Activated naive CD4-positive, alpha-beta T cell treated with Interleukin-2 at 50 U/mL for 16 hours (primary cell): ENCODE data around the gene FSCN2.
"Not testable (repeated sequence)": the region's sequence is repeated elsewhere in the genome, so short reads cannot be mapped to it uniquely, and the experiment has no call there.

Experiments
- DNase-seq: peaks from one replicate; pipeline ENCODE4 v3.0.0-alpha.2; 2020

Gene FSCN2

DNA sequence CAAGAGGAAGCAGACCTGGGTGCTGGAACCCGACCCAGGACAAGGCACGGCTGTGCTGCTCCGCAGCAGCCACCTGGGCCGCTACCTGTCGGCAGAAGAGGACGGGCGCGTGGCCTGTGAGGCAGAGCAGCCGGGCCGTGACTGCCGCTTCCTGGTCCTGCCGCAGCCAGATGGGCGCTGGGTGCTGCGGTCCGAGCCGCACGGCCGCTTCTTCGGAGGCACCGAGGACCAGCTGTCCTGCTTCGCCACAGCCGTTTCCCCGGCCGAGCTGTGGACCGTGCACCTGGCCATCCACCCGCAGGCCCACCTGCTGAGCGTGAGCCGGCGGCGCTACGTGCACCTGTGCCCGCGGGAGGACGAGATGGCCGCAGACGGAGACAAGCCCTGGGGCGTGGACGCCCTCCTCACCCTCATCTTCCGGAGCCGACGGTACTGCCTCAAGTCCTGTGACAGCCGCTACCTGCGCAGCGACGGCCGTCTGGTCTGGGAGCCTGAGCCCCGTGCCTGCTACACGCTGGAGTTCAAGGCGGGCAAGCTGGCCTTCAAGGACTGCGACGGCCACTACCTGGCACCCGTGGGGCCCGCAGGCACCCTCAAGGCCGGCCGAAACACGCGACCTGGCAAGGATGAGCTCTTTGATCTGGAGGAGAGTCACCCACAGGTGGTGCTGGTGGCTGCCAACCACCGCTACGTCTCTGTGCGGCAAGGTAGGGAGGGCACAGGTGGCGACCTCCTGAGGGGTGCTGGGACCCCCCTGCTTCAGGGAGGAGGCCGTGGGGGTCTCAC lies 667 bp downstream of the FSCN2 start:
- no peak for DNase-seq

DNA sequence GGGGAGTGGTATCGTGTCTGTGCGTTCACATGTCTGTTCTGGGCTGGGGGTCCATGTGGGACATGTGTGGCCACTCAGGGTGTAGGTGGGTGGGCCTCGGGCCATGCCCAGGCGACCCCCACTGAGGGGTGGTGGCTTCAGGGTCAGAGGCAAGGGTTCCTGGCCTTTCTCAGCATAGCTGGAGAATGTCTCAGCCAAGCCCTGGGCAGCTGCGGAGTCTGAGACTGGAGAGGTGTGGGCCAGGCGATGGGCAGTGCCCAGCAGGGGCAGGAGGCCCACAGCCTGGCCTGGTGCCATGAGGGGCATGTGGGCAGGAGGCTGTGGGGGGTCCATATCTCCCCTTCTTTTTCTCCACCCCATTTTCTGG lies 1.2 kb downstream of the FSCN2 start:
- DNase-seq: no peak

DNA sequence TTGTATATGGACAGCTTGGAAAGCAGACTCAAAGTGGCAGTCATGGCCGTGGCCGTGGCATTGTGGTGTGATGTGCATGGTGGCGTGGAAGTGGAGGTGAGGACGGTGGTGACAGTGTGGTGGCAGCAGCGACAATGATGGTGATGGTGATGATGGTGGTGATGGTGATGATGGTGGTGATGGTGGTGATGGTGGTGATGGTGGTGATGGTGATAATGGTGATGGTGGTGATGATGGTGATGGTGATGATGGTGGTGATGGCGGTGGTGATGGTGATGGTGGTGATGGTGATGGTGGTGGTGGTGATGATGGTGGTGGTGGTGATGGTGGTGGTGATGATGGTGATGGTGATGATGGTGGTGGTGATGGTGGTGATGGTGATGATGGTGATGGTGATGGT lies 2.8 kb downstream of the FSCN2 start:
- not testable (repeated sequence) for DNase-seq

DNA sequence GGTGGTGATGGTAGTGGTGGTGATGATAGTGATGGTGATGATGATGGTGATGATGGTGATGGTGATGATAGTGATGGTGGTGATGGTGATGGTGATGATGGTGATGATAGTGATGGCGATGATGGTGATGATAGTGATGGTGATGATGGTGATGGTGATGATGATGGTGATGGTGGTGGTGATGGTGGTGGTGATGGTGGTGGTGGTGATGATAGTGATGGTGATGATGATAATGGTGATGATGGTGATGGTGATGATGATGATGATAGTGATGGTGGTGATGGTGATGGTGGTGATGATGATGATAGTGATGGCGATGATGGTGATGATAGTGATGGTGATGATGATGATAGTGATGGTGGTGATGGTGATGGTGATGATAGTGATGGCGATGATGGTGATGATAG lies 3.8 kb downstream of the FSCN2 start:
- DNase-seq: not testable (repeated sequence)

DNA sequence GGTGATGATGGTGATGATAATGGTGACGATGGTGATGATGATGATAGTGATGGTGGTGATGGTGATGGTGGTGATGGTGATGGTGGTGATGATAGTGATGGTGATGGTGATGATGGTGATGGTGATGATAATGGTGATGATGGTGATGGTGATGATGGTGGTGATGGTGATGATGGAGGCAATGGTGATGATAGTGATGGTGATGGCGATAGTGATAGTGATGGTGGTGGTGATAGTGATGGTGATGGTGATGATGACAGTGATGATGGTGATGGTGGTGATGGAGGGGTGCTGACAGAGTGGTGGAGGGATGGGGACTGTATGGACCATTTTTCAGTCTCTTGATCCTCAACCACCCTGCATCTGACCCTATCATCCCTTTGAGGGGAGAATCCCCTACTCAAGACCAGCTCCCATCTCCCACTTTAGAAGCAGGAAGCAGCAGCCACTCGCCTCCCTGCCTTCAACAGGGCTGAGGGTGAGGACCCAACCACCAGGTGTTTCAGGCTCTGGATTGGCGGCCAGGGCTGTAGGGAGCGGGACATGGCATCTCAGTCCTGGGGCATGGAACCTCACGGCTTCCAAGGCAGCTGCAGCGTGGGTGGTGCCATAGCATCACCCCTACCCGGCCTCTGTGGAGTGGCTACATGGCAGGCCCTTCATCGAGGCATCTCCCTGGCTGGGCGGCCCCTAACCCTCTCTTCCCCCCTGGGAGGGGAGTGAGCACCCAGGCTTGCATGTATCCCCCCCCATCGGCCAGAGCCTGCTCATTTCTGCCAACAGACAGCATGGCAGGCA lies 4.5 kb downstream of the FSCN2 start:
- DNase-seq: no peak

DNA sequence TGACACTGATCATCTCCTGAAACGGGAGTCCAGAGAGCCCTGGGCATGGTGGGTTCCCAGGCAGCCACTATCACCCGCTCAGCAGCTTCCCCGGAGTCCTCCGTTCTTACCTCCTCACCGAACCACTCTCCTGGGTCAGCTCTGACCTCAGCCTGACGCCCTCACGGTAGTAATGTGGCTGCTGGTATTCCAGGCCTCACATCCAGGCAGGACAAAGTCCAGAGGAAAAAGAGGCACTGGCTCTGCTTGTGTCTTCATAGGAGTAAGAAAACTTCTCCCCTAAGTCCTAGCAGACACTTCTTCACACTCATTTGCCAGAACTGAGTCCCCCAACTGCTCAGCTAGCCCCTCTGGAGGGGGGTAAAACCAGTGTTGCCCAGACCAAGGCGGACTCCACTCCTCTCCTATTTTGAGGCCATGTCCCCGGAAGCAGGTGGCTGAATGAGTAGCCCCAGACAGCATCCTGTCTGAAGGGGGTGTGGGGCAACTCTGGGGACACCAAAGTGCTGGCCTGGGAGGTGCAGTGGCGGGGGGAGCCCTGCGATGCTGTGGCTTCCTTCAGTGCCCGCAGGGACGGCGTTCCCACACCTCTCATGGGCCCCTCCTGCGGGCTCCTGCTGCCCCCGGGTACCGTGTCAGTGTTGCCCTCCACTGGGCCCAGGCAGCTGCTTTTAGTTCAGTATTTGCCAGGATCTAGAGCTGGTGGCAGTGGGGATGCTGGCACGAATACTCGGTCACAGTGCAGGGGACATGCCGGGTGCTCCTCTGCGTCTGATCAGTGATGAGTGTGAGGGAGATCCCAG lies 5.4 kb downstream of the FSCN2 start:
- DNase-seq: no peak

DNA sequence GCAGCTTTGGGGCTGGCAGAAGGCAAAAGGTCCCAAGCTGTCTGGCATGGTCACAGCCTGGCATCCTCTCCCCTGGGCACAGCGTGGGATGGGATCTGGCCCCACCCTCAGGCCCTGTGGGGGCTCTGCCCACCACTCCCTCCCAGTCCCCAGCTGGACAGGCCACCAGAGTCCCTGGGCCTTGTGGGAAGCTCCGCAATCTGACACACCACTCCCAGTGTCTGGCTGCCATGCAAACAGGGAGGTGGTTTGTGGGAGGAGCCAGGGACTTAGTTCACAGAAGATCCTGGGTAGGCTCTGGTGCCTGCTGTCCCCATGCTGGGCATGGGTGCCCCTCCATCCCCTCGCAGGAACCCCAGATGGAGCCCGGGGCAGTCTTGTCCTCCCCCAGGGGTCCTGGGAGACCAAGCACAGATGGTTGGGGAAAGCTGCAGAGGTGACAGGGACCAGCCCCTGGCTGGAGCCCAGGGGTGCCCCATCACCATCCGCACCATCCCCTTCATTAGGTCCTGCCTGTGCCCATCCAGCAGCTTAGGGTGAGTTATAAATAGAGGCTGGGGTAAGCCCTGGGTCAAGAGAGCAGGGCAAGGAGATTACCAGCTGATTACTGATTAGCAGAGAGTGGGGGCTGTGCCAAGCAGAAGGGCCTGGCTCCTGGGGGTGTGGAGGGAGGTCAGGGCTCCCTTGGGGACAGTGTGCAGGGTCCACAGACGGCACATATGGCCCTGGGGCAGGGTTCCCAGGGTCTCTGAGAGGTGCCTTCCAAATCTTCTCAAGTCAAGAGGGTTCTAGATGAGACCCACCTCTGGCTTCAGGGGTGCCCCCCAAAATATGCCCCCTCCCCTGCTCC lies 6.2 kb downstream of the FSCN2 start:
- no peak for DNase-seq

DNA sequence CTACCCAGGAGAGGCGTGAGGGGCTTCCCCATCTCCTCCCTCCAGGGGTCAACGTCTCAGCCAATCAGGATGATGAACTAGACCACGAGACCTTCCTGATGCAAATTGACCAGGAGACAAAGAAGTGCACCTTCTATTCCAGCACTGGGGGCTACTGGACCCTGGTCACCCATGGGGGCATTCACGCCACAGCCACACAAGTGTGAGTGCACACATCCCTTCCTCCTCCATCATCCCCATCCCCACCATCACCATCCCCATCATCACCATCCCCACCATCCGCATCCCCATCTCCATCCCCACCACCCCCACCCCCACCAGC lies 6.8 kb downstream of the FSCN2 start:
- no peak for DNase-seq

DNA sequence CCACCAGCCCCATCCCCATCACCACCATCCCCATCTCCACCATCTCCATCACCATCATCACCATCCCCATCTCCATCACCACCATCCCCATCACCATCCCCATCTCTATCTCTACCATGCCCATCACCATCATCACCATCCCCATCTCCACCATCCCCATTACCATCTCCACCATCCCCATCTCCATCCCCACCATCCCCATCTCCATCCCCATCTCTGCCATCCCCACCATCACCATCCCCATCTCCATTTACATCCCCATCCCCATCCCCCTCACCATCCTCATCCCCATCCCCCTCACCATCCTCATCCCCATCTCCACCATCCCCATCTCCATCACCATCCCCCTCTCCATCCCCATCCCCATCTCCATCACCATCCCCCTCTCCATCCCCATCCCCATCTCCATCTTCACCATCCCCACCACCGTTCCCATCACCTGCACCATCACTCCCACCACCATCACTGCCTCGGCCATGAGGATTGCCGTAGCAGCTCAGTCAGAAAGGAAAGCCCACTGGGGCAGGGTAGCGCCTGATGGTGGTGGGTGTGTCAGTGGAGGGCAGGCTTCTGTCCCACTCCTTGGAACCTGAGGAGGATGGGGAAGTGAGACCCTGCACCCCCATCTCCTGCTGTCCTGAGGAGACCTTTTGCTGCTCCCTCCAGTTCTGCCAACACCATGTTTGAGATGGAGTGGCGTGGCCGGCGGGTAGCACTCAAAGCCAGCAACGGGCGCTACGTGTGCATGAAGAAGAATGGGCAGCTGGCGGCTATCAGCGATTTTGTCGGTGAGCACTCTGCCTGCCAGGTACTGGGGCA lies 7.5 kb downstream of the FSCN2 start:
- DNase-seq: no peak

DNA sequence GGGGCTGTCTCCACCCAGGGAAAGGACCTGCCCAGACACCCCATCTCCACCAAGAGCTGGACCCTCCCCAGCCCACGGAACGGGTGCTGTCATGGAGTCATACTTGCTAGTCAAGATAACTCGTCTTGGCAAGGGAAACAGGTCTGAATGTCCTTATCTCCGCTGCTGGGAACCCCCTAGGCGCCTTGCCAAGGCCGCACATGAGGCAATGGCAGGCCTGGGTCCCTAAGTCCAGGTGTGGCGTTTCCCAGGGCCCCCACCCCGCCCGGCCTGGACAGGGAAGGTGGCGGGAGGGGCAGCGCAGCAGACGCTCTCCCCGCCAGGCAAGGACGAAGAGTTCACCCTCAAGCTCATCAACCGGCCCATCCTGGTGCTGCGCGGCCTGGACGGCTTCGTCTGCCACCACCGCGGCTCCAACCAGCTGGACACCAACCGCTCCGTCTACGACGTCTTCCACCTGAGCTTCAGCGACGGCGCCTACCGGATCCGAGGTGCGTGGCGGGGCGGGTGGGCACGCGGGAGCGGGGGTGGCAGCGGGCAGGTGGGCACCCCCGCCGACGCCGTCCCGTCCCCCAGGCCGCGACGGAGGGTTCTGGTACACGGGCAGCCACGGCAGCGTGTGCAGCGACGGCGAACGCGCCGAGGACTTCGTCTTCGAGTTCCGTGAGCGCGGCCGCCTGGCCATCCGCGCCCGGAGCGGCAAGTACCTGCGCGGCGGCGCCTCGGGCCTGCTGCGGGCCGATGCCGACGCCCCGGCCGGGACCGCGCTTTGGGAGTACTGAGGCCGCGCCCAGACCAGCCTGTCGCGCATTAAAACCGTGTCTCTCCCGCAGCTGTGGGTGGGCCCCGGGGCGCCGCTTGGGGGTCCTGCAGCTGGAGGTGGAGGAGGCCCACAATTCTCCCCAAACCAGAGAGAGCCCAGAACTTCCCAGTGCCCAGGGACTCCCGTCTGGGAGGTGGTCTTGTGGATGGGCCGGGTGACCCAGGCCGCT lies 8.4 kb downstream of the FSCN2 start:
- no peak for DNase-seq

DNA sequence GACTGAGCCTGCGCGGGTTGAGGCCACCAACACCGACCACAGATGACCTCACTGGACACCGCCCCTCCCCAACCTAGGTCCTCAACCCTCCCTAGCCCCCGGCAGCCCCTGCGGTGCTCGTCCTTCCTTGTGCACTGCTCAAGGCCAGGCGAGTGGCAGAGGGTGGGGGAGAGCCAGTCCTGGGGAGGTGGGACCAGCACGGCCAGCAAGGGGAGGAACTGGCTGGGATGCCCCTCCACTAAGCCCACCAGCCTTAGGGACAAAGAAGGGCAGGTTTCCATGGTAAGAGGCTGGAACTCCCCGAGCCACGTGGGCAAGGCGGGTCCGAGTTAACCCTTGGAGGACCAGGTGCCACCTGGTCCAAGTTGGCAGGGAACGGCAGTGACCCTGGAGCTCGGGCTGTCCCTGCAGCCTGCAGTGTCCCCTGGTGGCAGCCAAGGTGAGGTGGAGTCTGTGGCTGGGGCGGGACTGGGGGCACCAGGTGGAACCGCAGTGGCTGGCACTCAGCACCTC lies 9.2 kb downstream of the FSCN2 start:
- peak; percentile 39 for DNase-seq

DNA sequence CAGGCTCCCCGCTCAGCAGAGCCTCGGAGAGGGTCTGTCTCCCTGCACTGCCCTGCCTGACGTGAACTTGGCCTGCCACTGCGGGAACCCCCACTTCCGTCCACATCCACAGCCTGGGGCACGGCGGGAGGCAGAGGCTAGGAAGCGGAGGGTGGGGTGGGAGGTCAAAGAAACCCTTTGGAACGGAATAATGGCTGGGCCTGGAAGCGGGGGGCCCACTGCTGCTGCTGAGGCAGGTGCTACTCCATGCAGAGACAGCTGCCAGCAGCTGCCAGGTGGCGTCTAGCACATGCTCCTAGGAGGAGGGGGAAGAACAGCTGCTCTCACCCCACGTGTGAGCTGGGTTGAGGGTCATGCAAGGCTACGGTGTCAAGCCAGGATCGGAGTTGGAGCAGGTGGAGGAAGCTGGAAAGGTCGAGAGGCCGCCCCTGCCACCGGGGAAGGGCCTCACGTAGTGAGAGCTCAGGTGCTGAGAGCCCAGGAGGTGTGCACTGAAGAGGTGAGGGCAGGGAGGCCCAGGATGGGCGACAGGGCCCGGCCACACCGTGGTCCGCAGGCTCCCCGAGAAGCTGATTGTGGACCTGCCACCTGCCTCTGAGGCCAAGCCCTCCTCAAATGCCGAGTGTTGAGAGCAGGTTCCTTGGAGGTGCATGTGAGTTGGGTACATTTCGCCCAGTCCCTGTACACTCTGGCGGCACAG lies 9.8 kb downstream of the FSCN2 start:
- DNase-seq: no peak

DNA sequence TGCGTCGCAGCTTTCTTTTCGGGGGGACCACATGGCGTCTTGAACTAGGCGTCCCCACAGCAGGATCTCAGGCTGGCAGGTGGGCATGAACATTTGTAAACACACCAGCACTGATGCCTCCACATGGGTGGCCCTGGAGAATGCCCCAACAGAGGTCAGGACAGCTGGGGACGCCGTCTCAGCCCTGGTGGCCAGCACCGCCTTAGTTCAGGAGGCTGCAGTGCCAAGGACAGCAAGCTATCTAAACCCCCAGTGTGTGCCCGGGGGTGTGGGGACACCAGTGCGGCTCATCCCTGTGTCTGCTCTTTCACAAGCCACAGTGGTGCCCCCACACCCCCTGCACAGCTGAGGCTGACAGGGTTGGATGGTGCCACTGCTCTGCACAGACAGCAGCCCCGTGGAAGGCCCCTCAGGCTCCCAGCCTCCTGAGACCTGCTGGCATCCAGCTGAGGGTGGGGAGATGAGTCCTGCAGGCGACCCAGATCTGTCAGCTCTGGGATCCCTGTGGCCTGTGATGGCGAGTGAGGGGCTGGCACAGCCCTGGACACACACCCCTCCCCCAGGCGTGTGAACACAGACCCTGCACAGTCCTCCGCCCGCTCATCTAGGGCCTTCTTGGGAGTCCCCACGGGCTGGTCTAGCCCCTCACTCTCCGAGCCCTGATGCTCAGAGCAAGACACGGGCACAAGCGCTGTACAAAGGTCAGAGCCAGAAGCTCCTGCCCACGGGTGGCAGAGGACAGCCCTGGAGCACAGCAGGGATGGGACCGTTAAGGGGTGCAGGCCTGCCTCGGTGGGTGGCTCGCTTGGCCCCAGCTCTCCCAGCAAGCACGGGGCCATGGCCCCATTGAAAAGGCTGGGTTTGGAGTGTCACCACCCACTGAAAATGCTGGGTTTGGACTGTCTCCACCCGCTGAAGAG lies 10.7 kb downstream of the FSCN2 start:
- DNase-seq: no peak

DNA sequence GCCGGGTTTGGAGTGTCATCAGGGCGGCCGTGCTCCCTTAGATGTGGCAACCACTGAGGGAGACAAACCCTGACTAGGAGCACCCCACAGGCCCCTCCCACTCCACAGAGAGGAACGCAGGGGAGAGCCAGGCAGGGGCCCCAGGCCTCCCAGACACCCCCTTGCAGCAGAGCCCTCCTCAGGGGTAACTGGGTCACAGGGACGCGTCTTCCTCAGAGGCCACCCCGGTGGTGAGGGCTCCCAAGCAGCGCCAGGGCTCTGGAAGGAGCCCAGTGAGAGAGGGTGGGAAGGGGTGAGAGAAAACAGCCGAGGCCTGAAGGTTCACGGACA lies 11.4 kb downstream of the FSCN2 start:
- DNase-seq: no peak

DNA sequence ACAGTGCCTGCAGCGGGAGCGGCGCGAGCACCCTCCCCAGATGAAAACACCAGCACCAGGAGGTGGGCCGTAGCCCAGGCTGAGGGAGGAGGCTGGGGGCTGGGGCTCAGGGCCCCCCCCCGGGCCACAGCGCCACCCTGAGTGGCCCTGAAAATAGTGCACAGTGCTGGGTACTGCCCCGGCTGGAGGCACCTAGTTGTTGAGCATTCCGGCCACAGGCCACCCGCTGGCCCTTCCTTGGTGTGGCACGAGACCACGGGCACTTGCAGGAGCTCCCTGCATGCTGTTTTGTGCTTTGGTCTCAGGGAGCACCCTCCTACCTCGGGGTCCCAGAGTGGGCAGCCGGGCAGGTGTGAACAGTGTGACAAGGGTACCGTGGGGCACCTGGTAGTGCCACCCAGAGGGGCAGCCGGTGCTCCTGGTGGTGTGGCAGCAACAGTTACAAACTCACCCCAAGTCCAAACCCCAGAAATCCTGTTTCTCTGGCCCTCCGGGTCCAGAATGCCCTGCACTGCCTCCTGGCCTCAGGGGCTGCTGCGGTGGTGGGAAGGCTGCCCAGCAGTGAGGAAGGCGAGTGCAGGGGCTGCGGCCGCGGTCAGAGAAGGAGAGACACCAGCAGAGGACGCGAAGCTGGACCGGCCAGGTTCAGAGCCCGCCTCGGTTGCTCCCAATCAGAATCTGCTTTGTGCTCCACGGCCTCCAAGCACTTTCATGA lies 11.9 kb downstream of the FSCN2 start:
- no peak for DNase-seq

DNA sequence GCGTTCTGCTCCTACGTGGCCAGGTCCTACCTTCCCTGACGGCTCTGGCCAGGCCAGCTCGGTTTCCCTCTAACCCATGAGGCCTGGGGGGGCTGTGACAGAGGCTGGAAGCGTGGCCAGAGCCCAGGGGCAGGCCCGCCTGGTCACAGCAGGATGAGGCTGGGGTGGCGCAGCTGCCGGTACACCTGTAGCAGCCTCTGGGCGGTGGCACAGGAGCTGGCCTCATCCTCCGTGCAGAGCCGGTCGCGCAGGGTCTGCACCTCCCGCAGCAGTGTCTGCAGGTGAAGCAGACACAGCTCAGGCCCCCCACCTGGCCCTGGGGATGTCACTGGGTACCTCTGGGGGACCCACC lies 12.5 kb downstream of the FSCN2 start:
- DNase-seq: no peak

DNA sequence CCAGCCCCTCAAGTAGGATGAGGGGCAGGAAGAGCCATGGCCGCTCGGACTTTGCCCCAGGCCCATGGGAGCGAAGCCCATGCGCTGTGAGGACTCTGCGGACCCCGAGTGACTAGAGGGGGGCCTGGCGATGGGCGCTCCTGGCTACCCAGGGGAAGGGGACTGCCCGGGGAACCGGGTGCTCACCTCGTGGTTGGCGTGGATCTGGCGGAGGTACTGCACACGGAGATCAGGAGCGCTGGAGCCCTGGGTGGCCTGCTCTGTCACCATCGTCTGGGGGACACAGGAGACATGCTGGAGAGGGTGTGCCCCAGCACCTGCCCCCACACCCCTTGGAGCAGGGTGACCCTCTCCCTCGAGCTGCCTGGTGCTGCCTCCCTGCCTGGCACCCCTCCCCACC lies 12.9 kb downstream of the FSCN2 start:
- DNase-seq: no peak
